OCI-M2 (cell line): ENCODE results near the gene F13B.
"Not testable (repeated sequence)": the region's sequence is repeated elsewhere in the genome, so short reads cannot be mapped to it uniquely, and the experiment has no call there.

Source experiments
- DNase-seq: peaks from one replicate; lab custom pipeline; 2025; ENCODE audit not compliant: unreplicated experiment; lab: John Stamatoyannopoulos, UW

Gene F13B

DNA sequence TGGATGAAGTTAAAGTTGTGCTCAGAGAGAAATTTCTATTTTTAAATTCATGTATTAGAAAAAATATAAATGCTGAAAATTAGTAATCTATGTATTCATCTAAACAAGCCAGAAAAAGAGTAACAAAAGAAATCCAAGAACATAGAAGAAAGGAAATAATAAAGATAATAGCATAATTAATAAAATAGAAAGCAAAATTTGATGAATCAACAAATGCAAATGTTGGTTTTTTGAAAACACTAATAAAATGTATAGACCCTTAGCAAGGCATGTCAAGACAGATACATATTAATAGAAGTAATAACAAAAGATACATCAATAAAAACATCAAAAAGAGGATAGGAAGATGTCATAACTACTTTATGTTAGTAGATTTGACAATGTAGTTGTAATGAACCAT, 18.0 kb downstream of the F13B start:
- DNase-seq = no peak

DNA sequence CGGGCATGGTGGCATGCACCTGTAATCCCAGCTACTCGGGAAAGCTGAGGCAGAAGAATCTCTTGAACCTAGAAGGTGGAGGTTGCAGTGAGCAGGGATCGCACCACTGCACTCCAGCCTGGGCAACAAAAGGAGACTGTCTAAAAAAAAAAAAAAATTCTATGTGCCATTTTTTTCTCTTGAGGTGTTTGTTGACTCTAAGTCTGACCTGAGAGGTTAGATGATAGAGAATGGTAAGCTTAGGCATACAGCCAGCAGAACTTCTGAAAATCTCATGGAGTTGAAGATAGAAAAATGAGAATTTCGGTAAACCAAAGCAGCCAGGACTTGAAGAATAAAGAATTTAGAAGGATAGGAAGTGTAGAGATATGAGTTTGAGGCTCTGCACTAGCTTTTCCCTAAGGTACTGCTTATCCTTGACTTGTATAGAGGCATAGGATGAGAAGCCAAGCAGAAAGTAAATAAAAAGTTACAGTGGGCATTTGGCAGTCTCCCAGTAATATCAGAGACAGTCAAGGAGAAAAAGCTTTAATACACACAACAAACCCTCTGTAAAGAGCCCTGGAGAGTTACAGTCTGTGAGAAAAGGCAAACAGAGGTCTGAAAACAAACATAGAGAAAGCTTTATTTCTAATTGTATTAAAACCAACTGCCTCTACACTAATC, 24.3 kb downstream of the F13B start:
- DNase-seq = no peak

DNA sequence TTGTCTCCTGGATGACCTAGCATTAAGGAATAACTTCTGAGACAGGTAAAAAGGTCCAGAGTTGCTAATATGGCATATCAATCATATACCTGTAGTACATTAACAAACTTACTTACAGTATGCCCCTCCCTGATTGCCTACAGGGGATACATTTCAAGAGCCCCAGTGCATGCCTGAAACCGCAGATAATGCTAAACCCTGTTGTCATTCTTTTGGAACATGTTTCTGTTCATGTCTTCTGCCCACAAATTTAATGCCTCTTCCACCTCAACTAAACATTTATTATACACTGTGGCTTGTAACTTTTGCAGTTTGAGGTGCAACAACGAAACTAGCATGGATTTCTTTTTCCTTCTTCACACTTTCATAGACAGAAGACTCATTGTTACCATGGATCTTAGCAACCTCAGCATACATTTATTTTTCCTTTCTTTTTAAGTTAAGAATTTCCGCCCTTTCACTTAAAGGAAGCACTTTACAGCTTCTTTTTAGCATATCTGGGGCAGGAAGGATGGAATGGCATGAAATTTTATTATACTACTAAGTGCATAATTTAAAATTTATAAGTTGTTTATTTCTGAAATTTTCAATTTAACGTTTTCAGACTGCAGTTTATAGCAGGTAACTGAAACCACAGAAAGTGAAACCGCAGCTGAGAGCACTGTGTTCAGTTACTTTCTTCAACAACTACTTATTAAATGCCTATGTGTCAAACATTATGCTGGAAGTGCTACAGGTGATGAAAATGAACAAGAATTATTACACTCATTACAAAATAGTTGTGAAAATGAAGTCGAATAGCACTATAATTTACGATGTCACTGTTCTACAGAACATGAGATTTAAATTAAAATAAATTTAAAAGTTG, 25.3 kb downstream of the F13B start:
- DNase-seq = no peak

- no peak for DNase-seq
These were observed 30.2 kb downstream of the F13B start for GRCh38 chr1:197036861-197037260.

GRCh38 chr1:197034631-197035339, 32.3 kb downstream of the F13B start:
- DNase-seq = not testable (repeated sequence)

- no peak for DNase-seq
These were observed 37.3 kb downstream of the F13B start for GRCh38 chr1:197029749-197030148.

DNA sequence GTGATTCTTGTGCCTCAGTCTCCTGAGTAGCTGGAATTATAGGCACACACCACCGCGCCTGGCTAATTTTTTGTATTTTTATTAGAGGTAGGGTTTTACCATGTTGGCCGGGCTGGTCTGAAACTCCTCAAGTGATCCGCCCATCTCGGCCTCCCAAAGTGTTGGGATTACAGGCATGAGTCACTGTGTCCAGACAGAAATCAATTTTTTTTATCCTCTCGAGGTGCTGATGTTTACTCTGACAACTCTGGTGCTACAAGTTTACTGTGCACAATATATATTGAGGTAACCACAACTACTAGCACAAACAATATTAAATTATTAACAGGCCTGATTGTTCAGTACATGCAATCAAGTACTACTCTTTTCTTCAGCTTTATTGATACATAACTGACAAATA, 39.7 kb downstream of the F13B start:
- no peak for DNase-seq

DNA sequence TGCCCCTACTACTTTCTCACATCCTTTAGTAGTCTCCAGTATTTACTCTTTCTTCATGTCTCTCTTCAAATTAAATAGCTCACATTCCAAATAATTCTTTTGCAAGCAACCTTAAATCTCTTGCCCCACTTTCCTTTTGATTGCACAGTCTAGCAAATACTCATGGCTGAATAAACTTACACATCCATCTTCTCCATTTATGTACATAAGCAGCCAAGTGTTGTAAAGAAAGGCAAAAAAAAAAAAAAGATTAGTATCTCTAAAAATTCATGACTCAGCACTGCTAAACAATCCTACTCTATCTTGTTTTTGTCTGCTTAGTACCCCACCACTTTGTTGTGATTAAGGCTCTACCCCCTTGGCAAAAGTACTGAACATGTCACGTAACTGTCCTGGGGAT, 42.6 kb downstream of the F13B start:
- DNase-seq = no peak

DNA sequence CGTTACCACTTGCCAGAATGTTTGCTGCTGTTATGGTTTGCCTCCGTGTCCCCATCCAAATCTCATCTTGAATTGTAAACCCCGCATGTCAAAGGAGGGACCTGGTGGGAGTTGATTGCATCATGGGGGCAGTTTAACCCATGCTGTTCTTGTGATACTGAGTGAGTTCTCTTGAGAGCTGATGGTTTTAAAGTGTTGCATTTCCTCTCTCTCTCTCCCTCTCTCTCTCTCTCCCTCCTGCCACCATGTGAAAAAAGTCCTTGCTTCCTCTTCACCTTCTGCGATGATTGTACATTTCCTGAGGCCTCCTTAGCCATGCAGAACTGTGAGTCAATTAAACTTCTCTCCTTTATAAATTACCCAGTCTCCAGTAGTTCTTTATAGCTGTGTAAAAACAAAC, 45.3 kb downstream of the F13B start:
- no peak for DNase-seq

DNA sequence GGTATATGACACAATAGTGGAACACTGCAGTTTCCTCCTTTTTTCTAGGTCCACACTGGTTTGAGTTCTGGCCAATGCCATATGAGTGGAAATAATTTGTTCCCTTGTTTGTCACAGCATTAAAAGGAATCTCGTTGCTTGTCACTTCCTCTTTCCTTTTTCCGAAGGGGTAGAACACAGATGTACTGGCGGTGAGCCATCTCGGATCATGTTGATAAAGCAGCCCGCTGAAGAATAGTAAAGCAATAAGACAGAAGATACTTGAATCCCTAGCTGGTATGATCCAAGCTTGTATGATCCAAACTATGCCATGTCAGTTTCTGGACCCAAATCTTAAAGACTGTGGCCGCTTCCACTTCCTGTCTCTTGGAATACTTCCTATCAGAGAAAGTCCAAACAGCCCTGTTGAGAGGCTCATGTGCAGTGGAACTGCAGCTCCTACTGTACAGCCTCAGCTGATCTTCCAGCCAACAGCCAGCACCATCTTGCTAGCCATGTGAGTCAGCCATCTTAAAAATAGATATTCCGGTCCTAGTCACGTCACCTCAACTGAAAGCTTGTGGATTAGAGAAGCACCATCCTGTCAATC, 49.4 kb downstream of the F13B start:
- DNase-seq = no peak

DNA sequence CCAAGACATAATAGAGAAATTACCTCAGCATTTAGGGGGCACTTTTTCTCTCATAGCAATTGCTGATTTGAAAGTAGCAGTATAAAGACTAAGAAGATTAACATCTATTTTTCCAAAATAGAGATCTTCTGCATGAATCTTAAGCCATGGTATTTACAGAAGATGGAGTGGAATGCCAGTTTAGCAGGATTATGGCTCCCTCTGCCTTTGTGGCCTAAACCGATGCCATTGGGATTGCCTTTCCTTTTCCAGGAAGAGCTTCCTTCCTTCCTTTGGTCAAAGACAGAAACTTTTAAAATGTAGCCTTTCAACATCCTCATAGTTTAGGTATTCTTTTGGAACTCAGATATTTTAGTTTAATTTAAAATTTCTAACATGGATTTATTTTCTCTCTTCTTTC, 50.3 kb downstream of the F13B start:
- DNase-seq = no peak

- DNase-seq = no peak
These were observed 53.8 kb downstream of the F13B start for GRCh38 chr1:197013234-197013633.

- no peak for DNase-seq
These were observed 55.4 kb downstream of the F13B start for GRCh38 chr1:197011614-197012013.

DNA sequence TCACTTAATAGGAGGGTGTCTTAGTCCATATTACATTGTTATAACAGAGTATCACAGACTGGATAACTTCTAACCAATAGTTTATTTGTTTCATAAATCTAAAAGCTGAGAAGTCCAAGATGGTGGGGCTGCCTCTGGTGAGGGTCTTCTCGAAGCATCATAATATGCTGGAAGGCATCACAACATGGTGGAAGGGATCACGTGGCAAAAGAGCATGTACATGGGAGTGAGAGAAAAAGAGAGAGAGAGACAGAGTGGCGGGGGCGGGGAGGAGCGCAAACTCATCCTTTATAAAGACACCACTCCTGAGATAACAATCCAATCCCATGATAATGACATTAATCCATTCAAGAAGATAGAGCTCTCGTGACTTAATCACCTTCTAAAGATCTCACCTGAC, 58.2 kb downstream of the F13B start:
- DNase-seq = no peak

DNA sequence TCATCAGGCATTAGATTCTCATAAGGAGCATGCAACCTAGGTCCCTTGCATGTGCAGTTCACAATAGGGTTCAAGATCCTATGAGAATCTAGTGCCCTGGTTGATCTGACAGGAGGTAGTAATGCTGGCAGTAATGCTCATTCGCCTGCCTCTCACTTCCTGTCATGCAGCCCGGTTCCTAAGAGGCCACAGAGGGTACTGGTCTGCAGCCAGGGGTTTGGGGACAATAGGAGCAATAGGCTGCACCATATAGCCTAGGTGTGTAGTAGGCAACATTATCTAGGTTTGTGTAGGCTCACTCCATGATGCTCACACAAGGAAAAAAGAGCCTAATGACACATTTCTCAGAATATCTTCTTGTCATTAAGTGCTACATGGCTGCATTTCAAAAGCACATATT, 63.9 kb downstream of the F13B start:
- DNase-seq = no peak

- DNase-seq = no peak
These were observed 65.2 kb downstream of the F13B start for GRCh38 chr1:197001828-197002227.

DNA sequence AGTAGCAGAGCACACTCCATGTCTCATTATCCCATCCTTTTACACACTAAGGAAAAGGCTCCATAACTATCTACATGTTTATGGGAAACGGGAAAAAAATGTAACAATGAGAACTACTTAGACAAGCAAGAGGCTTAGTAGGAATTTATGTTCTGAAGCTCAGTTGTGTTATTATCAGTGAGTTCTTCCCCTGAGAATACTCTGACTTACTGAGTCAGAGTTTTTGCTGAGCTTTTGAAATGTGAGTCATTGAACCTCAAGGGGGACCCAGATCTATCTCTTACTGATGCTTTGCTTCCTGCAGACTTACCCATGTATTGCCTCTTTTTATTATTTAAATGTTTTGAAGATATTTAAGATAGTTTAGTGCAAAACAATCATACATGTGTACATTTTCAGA, 69.6 kb downstream of the F13B start:
- no peak for DNase-seq

DNA sequence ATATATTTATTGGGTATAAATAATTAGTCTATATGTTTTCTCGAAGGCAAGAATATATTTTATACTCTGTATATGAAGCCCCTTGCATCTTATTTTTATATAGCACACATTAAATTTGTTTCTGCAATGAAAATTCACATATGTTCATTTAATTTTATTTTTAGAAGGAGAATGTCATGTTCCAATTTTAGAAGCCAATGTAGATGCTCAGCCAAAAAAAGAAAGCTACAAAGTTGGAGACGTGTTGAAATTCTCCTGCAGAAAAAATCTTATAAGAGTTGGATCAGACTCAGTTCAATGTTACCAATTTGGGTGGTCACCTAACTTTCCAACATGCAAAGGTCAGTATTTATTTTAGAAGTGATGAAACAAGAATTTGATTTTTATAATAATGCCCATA, 73.1 kb downstream of the F13B start:
- no peak for DNase-seq

DNA sequence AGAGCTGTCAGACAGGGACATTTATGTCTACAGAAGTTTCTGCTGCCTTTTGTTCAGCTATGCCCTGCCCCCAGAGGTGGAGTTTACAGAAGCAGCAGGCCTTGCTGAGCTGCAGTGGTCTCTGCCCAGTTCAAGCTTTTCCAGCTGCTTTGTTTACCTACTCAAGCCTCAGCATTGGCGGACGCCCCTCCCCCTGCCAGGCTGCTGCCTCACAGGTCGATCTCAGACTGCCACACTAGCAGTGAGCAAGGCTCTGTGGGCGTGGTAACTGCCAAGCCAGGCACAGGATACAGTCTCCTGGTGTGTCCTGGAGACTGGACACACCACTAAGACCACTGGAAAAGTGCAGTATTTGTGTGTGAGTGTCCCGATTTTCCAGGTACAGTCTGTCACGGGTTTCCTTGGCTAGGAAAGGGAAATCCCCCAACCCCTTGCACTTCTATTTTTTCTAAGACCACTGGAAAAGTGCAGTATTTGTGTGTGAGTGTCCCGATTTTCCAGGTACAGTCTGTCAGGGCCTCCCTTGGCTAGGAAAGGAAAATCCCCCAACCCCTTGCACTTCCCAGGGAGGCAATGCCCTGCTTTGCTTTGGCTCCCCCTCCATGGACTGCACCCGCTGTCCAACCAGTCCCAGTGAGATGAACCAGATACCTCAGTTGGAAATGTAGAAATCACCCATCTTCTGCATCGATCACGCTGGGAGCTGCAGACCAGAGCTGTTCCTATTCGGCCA, 75.0 kb downstream of the F13B start:
- not testable (repeated sequence) for DNase-seq
